Stomach (tissue), 4 donors: ENCODE results near the gene RFFL.

ENCODE experiments used
- EP300 ChIP-seq: sonication (generic); formaldehyde crosslinking; IDR thresholded peaks from one replicate; pipeline ENCODE4 v1.6.1; 2017; ENCODE audit warnings: antibody characterized with exemption
- POLR2A ChIP-seq, 4 donors: fragments of 450-650 bp; IDR thresholded peaks; one replicate each; pipeline ENCODE4 v1.6.1; 2016; ENCODE audit warnings: antibody characterized with exemption in 4 of 4, control low read depth in 2 of 4, mild to moderate bottlenecking in 1 of 4, moderate library complexity in 1 of 4
- POLR2AphosphoS5 ChIP-seq, 3 donors: sonication (generic); formaldehyde crosslinking; IDR thresholded peaks; one replicate each; pipeline ENCODE4 v1.6.1; 2016; ENCODE audit warnings: antibody characterized with exemption in 3 of 3
- TF ChIP-seq, protein P1 (sequence below), 7 experiments: fragments of 450-650 bp in 4 of 7; fragments of 200-600 bp in 3 of 7; sonication (generic) in 3 of 7; IDR thresholded peaks; one replicate each; pipeline ENCODE4 v1.5.1; 2016 to 2019; ENCODE audit warnings: antibody characterized with exemption in 7 of 7, control low read depth in 2 of 7, mild to moderate bottlenecking in 1 of 7

DNA sequence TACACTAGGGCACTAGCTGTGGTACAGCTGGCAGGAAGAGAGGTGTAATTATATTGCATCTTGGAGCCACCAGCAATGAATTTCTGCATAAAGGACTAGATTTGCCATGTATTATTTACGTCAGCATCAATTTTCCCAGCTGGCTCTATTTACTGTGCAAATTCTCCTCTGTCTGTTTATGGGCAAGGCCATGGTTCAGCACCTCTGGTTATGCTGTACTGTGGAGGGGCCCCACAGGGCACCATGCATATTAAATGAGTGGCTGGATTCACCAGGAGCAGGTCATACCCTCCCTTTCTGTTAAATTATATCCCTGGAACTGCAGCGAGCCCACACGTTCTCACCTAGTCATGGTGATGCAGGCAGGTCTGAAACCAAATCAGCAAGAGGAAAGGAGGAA lies 36.4 kb upstream of the RFFL start:
- TF ChIP-seq POLR2AphosphoS5 (IDR thresholded peaks at IDR 0.05) (no peak), POLR2A (IDR thresholded peaks at IDR 0.05) (no peak), EP300 (no peak)
- TF ChIP-seq, protein P1, sequence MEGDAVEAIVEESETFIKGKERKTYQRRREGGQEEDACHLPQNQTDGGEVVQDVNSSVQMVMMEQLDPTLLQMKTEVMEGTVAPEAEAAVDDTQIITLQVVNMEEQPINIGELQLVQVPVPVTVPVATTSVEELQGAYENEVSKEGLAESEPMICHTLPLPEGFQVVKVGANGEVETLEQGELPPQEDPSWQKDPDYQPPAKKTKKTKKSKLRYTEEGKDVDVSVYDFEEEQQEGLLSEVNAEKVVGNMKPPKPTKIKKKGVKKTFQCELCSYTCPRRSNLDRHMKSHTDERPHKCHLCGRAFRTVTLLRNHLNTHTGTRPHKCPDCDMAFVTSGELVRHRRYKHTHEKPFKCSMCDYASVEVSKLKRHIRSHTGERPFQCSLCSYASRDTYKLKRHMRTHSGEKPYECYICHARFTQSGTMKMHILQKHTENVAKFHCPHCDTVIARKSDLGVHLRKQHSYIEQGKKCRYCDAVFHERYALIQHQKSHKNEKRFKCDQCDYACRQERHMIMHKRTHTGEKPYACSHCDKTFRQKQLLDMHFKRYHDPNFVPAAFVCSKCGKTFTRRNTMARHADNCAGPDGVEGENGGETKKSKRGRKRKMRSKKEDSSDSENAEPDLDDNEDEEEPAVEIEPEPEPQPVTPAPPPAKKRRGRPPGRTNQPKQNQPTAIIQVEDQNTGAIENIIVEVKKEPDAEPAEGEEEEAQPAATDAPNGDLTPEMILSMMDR (IDR thresholded peaks at IDR 0.05), result no peak
